Liver (tissue), 9 donors: Measurements from ENCODE around the gene NR1D2. TPM values are rescaled to one million over a fixed set of nuclear protein-coding genes. Genes with fewer than 3 reads are reported as not detected.

Source experiments
- DNase-seq: peaks from one replicate; pipeline ENCODE4 v3.0.0-alpha.2; 2017; ENCODE audit warnings: low spot score
- H3K27ac ChIP-seq, 2 donors: one replicate each; pipeline ENCODE4 v1.7.0; 2013; ENCODE audit warnings: inconsistent platforms in 2 of 2, low read length in 2 of 2, control low read depth in 1 of 2, low read depth in 1 of 2, mild to moderate bottlenecking in 1 of 2
- H3K27me3 ChIP-seq, 4 donors: one replicate each; pipeline versions ENCODE4 v1.6.1 to v1.7.0; 2013; ENCODE audit warnings: low read length in 3 of 4, inconsistent platforms in 1 of 4, mild to moderate bottlenecking in 1 of 4, moderate library complexity in 1 of 4; ENCODE audit not compliant: control insufficient read depth in 4 of 4, insufficient read depth in 4 of 4
- H3K36me3 ChIP-seq, 4 donors: one replicate each; pipeline versions ENCODE4 v1.6.1 to v1.7.0; 2013; ENCODE audit warnings: low read length in 3 of 4, mild to moderate bottlenecking in 3 of 4, low read depth in 1 of 4, moderate library complexity in 1 of 4; ENCODE audit not compliant: control insufficient read depth in 4 of 4, insufficient read depth in 3 of 4
- H3K4me1 ChIP-seq, 4 donors: one replicate each; pipeline versions ENCODE4 v1.6.1 to v1.7.0; 2013; ENCODE audit warnings: low read length in 3 of 4, mild to moderate bottlenecking in 3 of 4, moderate library complexity in 1 of 4; ENCODE audit not compliant: control insufficient read depth in 4 of 4, insufficient read depth in 4 of 4
- H3K4me3 ChIP-seq, 3 donors: one replicate each; pipeline versions ENCODE4 v1.6.1 to v1.7.0; 2013; ENCODE audit warnings: low read length in 3 of 3, control low read depth in 1 of 3, low read depth in 1 of 3, mild to moderate bottlenecking in 1 of 3
- H3K9ac ChIP-seq, 2 donors: one replicate each; pipeline ENCODE4 v1.7.0; 2013; ENCODE audit warnings: low read length in 2 of 2, mild to moderate bottlenecking in 2 of 2, moderate library complexity in 2 of 2, control low read depth in 1 of 2, low read depth in 1 of 2
- H3K9me3 ChIP-seq, 4 donors: one replicate each; pipeline versions ENCODE4 v1.6.1 to v1.7.0; 2013; ENCODE audit warnings: low read length in 3 of 4; ENCODE audit not compliant: control insufficient read depth in 4 of 4
- EGR1 ChIP-seq, 2 donors: IDR thresholded peaks; 2 replicates each; pipeline ENCODE4 v1.6.1; 2016 to 2018; ENCODE audit warnings: antibody characterized with exemption in 2 of 2, low read depth in 2 of 2
- GABPA ChIP-seq, 2 donors: IDR thresholded peaks in 1 of 2; conservative IDR thresholded peaks in 1 of 2; 2 replicates each; pipeline ENCODE4 v1.6.1; 2016; ENCODE audit warnings: antibody characterized with exemption in 2 of 2, mild to moderate bottlenecking in 1 of 2, moderate library complexity in 1 of 2
- HNF4A ChIP-seq, 2 donors: conservative IDR thresholded peaks; 2 replicates each; pipeline ENCODE4 v1.6.1; 2016; ENCODE audit warnings: antibody characterized with exemption in 2 of 2, mild to moderate bottlenecking in 2 of 2
- HNF4G ChIP-seq: IDR thresholded peaks from 2 replicates; pipeline ENCODE4 v1.6.1; 2016; ENCODE audit warnings: antibody characterized with exemption
- JUND ChIP-seq, 2 donors: IDR thresholded peaks; 2 replicates each; pipeline ENCODE4 v1.6.1; 2016; ENCODE audit warnings: antibody characterized with exemption in 2 of 2
- SP1 ChIP-seq: IDR thresholded peaks from 2 replicates; pipeline ENCODE4 v1.6.1; 2018; ENCODE audit warnings: antibody characterized with exemption, mild to moderate bottlenecking
- YY1 ChIP-seq: IDR thresholded peaks from 2 replicates; pipeline ENCODE4 v1.6.1; 2016; ENCODE audit warnings: antibody characterized with exemption, mild to moderate bottlenecking
- WGBS: extraction: QIAGEN DNeasy Blood & Tissue Kit; methylation state at CpG from one replicate; pipeline ENCODE4 v1.1.7; 2013; 5-methylcytosine and 5-hydroxymethylcytosine counted together
- polyA plus RNA-seq, 2 donors: library from polyadenylated mRNA; stranded (reverse) in 1 of 2; unstranded in 1 of 2; fragments of 200-250 nt in 1 of 2; fragments of >200 nt in 1 of 2; fragmentation: Nextera tagmentation in 1 of 2; extraction: Ambion mirVana in 1 of 2; gene quantifications; one replicate each; pipeline versions ENCODE4 v1.2.1 to v1.2.3, GENCODE V29; 2013 to 2015
- total RNA-seq, 2 donors: library from RNA; depleted of rRNA; stranded (reverse); fragments of >200 nt; gene quantifications; one replicate each; pipeline ENCODE4 v1.2.3, GENCODE V29; 2014
- TF ChIP-seq, protein P1 (sequence below): IDR thresholded peaks from 2 replicates; pipeline ENCODE4 v1.6.1; 2016; ENCODE audit warnings: antibody characterized with exemption
- TF ChIP-seq, protein P2 (sequence below): IDR thresholded peaks from 2 replicates; pipeline ENCODE4 v1.6.1; 2016; ENCODE audit warnings: antibody characterized with exemption
- TF ChIP-seq, protein P3 (sequence below): IDR thresholded peaks from 2 replicates; pipeline ENCODE4 v1.6.1; 2016; ENCODE audit warnings: antibody characterized with exemption
- TF ChIP-seq, protein P4 (sequence below): IDR thresholded peaks from 2 replicates; pipeline ENCODE4 v1.6.1; 2016; ENCODE audit warnings: antibody characterized with exemption, mild to moderate bottlenecking
- TF ChIP-seq, protein P5 (sequence below): fragments of 150-350 bp; IDR thresholded peaks from 2 replicates; pipeline ENCODE4 v1.5.1; 2017; ENCODE audit warnings: improper control_type of control experiment, low read depth, low read length; ENCODE audit not compliant: missing input control
- donor health status: healthy.
- donor health status: healthy.
- donor health status: healthy.
- donor health status: healthy.
- donor health status: healthy.

NR1D2 gene
- total and polyA plus RNA-seq, 4 donors = 7.3 to 25.5 (median 9.2) TPM

DNA sequence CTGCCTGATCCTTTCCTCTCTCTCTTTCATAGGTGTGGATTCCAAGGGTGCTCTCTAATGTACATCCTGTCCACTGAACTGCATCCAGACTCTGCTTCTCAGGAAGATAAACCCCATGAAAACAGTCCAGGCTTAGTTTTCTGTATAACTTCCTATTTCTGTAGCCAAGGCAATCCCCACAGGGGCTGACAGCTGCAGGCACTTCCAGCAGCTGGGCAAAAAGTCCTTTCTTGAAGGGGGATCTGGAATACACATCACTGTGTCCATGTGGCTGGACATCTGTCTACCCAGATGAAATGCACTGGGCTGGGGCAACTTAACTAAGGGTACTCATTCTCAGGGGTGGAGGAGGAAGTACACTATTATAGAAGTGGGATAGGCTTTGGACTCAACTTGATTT, 72.2 kb downstream of the NR1D2 start:
- Histone ChIP-seq H3K4me3 (no peak overlapping the region), H3K27ac (no peak overlapping the region), H3K27me3 (no peaks in the 10 kb centered on the region), H3K4me1 (no peaks in the 10 kb centered on the region), H3K9me3 (no peaks in the 10 kb centered on the region), H3K36me3 (no peaks in the 10 kb centered on the region), H3K9ac (no peak overlapping the region)
- no peak for DNase-seq
- TF ChIP-seq YY1 (no peak), JUND (IDR thresholded peaks at IDR 0.05) (no peak), EGR1 (IDR thresholded peaks at IDR 0.05; ENCODE audit: low read depth in 2 of 2) (no peak), SP1 (no peak), HNF4G (no peak), HNF4A (conservative IDR thresholded peaks at IDR 0.05) (no peak), GABPA (IDR thresholded peaks at IDR 0.05 in 1 of 2, conservative IDR thresholded peaks at IDR 0.05 in 1 of 2) (no peak)
- TF ChIP-seq, protein P1, sequence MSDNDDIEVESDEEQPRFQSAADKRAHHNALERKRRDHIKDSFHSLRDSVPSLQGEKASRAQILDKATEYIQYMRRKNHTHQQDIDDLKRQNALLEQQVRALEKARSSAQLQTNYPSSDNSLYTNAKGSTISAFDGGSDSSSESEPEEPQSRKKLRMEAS = no peak
- TF ChIP-seq, protein P2, sequence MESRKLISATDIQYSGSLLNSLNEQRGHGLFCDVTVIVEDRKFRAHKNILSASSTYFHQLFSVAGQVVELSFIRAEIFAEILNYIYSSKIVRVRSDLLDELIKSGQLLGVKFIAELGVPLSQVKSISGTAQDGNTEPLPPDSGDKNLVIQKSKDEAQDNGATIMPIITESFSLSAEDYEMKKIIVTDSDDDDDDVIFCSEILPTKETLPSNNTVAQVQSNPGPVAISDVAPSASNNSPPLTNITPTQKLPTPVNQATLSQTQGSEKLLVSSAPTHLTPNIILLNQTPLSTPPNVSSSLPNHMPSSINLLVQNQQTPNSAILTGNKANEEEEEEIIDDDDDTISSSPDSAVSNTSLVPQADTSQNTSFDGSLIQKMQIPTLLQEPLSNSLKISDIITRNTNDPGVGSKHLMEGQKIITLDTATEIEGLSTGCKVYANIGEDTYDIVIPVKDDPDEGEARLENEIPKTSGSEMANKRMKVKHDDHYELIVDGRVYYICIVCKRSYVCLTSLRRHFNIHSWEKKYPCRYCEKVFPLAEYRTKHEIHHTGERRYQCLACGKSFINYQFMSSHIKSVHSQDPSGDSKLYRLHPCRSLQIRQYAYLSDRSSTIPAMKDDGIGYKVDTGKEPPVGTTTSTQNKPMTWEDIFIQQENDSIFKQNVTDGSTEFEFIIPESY = no peak

DNA sequence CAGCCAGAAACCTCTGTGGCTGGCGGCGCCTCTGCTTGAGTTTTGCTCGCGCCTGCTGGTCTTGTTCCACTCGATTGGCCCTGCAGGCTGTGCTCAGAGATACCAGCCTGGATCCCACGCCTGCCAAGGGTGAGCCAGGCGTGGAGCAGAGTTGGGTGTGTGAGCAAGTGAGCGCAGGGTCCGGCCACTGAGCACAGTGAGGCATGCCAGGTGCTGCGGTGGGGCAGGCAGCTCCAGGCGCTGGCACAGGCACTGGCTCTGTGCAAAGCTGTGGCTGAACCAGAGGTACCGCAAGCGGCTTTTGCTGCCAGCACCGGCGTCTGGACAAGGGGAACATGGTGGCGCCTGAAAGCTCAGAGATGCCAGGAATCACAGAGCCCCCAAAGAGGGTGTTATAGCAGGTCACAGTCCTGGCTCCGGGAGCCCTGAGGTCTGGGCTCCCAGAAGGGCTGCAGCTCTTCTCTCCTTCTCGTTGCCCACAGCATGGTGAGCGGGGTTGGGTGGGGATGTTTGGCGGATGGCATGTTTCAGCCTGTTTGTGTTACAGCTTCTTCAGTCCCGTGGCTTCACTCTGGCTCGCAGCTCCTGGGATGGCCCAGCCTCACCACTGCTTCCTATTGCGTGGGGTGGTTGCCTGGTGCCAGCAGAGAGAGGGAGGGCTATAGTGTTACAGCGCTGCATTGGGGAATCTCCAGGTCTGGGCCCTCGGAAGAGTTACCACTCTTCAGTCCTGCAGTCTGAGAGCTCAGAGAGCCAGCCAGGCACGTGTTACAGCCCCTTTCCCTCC, 73.9 kb downstream of the NR1D2 start:
- no peak for DNase-seq
- no peak overlapping the region for H3K4me3 ChIP-seq
- TF ChIP-seq, protein P3, sequence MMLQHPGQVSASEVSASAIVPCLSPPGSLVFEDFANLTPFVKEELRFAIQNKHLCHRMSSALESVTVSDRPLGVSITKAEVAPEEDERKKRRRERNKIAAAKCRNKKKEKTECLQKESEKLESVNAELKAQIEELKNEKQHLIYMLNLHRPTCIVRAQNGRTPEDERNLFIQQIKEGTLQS = no peak
- TF ChIP-seq, protein P4, sequence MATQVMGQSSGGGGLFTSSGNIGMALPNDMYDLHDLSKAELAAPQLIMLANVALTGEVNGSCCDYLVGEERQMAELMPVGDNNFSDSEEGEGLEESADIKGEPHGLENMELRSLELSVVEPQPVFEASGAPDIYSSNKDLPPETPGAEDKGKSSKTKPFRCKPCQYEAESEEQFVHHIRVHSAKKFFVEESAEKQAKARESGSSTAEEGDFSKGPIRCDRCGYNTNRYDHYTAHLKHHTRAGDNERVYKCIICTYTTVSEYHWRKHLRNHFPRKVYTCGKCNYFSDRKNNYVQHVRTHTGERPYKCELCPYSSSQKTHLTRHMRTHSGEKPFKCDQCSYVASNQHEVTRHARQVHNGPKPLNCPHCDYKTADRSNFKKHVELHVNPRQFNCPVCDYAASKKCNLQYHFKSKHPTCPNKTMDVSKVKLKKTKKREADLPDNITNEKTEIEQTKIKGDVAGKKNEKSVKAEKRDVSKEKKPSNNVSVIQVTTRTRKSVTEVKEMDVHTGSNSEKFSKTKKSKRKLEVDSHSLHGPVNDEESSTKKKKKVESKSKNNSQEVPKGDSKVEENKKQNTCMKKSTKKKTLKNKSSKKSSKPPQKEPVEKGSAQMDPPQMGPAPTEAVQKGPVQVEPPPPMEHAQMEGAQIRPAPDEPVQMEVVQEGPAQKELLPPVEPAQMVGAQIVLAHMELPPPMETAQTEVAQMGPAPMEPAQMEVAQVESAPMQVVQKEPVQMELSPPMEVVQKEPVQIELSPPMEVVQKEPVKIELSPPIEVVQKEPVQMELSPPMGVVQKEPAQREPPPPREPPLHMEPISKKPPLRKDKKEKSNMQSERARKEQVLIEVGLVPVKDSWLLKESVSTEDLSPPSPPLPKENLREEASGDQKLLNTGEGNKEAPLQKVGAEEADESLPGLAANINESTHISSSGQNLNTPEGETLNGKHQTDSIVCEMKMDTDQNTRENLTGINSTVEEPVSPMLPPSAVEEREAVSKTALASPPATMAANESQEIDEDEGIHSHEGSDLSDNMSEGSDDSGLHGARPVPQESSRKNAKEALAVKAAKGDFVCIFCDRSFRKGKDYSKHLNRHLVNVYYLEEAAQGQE = no peak
- TF ChIP-seq, protein P5, sequence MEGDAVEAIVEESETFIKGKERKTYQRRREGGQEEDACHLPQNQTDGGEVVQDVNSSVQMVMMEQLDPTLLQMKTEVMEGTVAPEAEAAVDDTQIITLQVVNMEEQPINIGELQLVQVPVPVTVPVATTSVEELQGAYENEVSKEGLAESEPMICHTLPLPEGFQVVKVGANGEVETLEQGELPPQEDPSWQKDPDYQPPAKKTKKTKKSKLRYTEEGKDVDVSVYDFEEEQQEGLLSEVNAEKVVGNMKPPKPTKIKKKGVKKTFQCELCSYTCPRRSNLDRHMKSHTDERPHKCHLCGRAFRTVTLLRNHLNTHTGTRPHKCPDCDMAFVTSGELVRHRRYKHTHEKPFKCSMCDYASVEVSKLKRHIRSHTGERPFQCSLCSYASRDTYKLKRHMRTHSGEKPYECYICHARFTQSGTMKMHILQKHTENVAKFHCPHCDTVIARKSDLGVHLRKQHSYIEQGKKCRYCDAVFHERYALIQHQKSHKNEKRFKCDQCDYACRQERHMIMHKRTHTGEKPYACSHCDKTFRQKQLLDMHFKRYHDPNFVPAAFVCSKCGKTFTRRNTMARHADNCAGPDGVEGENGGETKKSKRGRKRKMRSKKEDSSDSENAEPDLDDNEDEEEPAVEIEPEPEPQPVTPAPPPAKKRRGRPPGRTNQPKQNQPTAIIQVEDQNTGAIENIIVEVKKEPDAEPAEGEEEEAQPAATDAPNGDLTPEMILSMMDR = no peak
- TF ChIP-seq, protein P1 = no peak
- no peaks in the 10 kb centered on the region for H3K36me3 ChIP-seq
- H3K9ac ChIP-seq = no peak overlapping the region
- H3K9me3 ChIP-seq = no peaks in the 10 kb centered on the region
- 95% methylated on average over 26 of the region's 26 CpGs for WGBS
- H3K27me3 ChIP-seq = no peaks in the 10 kb centered on the region
- no peak overlapping the region for H3K27ac ChIP-seq
- H3K4me1 ChIP-seq = no peaks in the 10 kb centered on the region
